Dermis microvascular lymphatic vessel endothelial cell (primary cell): Measurements from ENCODE around the gene WDSUB1. TPM values are rescaled to one million over a fixed set of nuclear protein-coding genes. Genes with fewer than 3 reads are reported as not detected.

Source experiments
- DNase-seq, 2 donors: peaks; one replicate each; pipeline versions ENCODE4 v3.0.0 to v3.0.0-alpha.2; 2010; ENCODE audit warnings: low read depth in 2 of 2
- total RNA-seq: library from RNA; depleted of rRNA; stranded (reverse); fragments of >200 nt; gene quantifications from 2 replicates; pipeline ENCODE4 v1.2.1, GENCODE V29; 2014

WDSUB1 gene, protein sequence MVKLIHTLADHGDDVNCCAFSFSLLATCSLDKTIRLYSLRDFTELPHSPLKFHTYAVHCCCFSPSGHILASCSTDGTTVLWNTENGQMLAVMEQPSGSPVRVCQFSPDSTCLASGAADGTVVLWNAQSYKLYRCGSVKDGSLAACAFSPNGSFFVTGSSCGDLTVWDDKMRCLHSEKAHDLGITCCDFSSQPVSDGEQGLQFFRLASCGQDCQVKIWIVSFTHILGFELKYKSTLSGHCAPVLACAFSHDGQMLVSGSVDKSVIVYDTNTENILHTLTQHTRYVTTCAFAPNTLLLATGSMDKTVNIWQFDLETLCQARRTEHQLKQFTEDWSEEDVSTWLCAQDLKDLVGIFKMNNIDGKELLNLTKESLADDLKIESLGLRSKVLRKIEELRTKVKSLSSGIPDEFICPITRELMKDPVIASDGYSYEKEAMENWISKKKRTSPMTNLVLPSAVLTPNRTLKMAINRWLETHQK
- total RNA-seq: 3.7 and 7.1 TPM in 2 replicates

DNA sequence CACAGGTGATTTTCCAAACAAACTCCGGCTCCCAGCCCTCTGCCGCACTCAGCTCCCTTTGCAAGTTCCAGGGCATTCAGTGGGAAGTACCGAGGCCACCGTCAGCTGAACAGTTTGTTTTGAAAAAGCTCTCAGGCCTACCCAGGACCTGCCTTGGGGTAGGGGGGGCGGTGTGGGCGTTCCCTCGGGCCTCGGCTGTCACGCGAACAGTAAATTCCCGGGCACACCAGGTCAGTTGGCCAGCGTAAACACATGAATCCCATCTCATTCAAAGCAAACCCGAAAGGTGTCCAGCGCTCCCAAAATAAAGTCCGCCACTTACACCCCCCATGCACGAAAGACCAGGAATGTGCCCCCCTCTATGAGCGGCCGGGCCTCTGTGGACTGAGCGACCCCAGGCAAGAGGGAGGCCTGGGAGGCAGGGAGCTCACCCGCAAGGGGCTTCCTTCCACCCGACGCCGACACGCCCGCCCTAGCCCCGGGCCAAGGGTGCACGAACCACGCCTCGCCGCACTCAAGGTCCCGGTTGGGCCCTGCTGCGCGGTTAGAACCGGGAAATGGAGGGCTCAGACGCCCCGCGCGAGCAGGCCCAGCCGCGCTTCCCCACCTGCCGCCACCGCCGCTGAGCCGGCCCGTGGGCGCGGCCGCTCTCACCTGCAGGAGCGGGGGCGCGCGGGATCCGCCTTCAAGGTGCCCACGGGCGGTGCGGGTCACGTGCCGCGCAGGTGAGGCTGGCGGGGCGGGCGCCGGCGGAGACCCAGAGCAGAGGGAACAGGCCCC, at the start of gene WDSUB1:
TSS of gene WDSUB1 (minus strand) at position 775 of the 780 bp plus-strand sequence. CDS start 3,634 bp downstream, outside the sequence.
- DNase-seq: peak; percentile 54 to 87

DNA sequence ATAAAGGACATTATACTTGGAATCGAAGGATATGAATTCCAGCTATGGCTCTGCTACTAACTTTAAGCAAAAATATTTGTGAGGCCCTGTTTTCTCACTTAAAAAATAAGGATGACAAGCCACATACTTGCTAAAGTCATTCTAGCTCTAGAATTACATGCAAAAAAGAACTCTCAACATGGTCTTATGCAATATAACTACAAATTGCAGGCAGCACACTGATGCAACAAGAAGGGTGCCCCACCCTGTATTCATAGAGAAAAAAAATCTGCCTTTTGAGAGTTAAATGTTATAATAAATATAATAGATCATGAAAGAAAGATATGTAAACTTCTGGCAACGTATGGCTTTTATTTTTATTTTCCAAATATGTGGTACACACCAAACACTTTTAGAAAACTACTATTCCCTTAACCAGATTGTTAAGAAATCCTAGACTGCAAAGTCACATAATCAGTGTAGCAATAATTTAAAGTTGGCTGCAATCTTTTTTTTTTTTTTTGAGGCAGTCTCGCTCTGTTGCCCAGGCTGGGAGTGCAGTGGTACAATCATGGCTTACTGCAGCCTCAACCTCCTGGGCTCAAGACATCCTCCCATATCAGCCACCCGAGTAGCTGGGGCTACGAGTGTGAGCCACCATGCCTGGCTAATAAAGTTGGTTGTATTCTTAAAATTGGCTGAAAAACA, 40.2 kb upstream of the WDSUB1 start:
- DNase-seq: no peak

- no peak for DNase-seq
These were observed 35.9 kb upstream of the WDSUB1 start for GRCh38 chr2:159322419-159322818.

DNA sequence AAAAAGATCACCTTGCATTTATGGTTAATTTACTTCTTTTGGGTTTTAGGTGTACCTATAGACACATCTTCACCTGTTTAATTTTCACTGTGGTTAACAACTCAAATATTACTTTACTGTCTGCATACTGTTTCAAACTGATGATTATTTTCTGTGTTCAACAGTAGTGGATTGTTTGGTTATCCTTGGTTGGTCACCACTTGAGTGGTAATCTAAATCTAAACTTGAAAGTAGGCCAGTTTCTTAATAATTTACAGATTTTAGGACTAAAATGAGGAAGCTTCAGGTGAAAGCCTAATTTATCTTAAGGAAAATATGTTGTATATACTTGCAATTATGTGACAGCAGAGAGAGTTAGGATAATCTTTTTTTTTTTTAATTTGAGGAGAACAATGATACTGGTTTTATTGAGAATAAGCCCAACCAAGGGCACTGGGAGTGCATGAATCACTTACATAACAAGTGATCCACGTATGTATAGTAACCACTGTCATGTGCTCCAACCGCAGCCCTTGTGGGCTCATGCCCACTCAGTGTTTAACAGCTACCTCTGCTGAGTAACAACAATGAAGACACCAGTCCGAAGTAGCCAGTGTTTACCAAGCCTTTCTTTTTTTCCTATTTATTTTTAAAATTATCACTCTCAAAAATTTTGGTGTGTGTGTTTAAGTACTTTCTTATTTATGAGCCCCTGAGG, 31.0 kb upstream of the WDSUB1 start:
- DNase-seq: no peak

GRCh38 chr2:159307942-159308341, 21.4 kb upstream of the WDSUB1 start:
- no peak for DNase-seq

GRCh38 chr2:159300586-159300985, 14.1 kb upstream of the WDSUB1 start:
- DNase-seq: no peak

DNA sequence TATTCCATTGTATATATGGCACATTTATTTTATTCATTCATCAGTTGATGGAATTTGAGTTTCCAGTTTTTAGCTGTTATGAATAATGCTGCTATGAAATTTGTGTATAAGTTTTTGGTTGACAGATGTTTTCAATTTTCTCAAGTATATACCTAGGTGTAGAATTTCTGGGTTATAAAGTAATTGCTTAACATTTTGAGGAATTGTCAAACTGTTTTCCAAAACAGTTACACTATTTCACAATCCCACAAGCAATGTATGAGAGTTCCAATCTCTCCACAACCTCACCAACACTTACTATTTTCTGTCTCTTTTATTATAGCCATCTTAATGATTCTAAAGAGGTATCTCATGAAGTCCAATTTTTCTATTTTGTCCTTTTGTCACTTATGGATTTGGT, 12.5 kb upstream of the WDSUB1 start:
- DNase-seq: no peak

DNA sequence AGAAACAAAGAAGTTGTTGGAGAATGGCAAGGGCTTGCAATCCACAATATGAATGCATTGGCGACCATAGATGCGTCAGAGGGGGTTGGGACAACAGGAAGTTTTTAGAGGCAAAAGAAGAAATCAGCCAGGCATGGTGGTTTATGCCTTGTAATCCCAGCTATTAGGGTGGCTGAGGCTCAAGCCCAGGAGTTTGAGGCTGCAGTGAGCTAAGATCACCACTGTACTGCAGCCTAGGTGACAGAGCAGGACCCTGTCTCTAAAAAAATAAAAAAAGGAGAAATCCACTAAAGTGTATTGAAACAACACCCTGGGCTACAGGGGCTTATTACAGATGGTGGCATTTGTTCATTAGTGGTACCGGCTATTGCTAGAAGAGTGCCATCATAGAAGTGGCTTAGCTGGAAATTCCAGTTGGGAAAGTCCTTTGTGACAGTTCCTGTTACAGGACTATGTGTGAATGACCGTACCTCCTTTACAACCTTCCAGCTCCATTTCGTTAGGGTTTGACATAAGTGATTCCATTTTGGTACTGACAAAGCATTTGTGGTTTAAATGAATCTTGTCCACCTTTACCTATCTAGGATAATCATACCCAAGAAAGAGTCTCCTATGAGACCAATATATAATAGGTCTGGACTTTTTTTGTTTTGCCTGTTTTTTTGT, 10.7 kb upstream of the WDSUB1 start:
- DNase-seq: no peak

DNA sequence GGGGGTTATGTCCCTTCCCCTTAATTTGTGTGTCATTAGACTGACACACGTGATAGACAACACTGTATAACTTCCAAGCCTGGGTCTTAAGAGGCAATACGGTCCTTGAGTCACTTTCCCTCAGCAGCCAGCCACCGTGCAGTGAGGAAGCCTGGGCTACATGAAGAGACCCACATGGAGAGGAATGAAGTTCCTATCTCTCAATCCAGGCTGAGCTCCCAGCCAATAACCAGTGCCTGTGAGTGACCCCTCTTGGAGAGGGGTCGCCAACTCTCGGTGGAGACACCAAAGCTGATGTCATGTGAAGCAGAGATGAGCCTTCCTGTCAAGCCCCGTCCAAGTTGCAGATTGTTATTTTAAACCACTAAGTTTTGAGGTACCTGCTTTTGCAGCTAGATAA, 5.7 kb upstream of the WDSUB1 start:
- no peak for DNase-seq

DNA sequence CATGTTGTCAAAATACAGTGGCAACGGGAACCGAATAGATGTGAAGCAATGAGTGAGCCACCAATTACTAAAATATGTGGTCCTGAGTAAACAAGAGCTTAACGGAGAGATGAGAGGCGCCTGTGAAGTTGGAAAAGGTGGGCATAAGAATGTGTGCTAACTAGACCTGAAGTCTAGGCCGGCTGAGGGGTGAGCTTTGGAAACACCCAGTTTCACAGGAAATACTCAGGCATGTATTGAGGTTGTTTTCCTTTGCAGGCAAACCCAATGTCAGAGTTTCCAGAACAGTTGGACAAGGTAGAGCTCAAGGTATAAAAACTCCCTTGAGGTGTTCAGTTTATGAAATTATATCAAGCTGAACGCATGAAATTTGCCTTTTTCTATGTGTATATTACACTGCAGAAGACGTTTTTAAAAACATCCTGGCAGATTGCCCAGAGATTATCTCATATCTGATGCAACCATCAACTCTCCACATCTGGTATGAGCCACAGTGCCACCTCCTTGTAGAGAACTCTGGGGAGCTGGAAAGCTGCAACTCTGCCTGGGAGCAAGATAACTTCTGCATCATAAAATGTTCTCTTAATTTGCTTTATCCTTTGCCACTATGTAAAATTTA, 3.9 kb upstream of the WDSUB1 start:
- DNase-seq: peak in 1 of 2 donors; percentile 54

DNA sequence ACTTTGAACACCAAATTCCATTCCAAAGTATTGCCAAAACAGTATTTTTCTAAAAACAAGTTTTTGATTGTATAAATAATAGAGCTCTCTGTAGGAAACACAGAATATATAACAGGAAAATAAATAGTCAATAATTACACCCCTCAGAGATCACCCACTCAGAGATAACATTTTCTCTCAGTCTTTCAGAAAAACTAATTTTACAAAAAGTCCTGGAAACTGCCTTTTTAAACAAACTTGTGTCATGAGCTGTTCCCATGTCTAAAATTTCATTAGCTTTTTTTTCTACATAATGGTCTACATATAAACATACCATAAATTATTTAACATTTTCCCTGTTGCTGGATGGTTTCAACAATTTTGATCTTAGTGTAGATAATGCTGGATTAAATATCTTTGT, 1.2 kb upstream of the WDSUB1 start:
- DNase-seq: no peak

- DNase-seq: peak; percentile 81 to 95
These were observed 372 bp upstream of the WDSUB1 start for GRCh38 chr2:159286709-159287441.

- DNase-seq: no peak
These were observed 1.1 kb downstream of the WDSUB1 start for GRCh38 chr2:159285433-159285832.

- no peak for DNase-seq
These were observed 3.0 kb downstream of the WDSUB1 start for GRCh38 chr2:159283529-159283928.

DNA sequence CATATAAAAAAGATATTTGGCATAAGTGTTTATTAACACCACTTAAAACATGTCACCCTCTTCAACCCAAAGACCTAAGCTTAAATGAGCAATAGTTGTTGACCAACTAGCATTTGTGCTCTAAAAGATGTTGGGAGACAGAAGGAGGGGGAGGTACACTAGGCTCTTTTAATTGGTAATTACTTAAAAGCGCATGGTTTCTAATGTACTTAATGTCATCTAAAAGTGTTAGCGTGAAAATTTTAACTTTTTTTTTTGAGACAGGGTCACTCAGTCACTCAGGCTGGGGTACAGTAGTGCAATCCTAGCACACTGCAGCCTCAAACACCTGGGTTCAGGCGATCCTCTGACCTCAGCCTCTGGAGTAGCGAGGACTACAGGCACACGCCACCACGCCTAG, 5.5 kb downstream of the WDSUB1 start:
- no peak for DNase-seq

DNA sequence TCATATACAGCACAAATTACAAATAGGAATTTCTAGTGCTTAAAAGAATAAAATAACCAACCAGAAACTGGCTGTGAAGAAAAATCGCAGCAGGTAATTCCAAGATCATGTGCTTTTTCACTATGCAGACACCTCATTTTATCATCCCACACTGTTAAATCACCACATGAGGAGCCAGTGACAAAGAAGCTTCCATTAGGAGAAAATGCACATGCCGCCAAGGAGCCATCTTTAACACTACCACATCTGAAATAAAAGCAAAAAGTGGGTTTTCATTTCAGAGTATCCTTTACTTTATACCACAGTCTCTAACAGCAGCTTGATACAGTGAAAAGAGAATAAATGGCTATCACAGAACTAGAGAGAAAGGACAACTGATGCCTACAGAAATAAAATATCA, 6.8 kb downstream of the WDSUB1 start:
- DNase-seq: no peak

DNA sequence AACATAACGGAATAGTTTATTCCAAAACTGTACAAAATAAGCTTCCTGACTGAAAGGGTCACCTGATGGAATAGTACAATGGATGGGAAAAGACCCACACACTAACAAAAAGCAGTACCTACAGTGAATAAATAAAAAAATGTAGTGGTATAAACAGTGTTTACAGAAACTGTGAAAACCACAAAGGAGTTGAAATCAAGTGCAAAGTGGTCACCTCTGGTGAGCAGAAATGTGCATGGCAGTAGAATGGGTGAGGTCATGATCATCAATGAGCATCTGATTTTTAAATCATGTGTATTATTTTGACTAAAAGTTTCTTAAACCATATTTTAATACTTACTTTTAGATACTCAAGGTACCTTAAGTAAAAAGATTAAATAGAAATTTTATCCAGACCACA, 11.4 kb downstream of the WDSUB1 start:
- DNase-seq: no peak

GRCh38 chr2:159272156-159272555, 14.3 kb downstream of the WDSUB1 start:
- DNase-seq: no peak

DNA sequence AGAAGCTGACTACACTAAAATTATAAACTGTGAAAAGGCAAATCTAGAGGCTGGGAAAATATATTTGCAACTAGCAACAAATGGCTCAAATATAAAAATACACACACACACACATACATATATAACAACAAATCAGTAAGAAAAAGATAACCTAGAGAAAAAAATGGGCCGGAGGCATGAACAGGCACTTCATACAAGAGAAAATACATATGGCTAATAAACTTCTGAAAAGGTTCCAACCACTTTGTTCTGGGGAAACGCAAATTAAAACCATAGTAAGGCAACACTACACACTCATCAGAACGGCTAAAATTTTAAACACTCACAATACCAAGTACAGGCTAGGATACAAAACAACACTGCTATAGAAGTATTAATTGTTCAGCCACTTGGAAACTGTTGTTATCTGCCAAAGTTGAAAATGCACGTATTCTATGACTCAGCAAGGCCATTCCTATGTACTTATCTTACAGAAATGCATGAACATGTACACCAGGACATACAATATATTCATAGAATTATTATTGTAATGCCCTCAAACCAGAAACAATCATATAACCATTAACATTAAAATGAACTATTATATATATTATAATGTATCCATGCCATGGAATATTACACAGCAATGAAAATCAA, 15.6 kb downstream of the WDSUB1 start:
- no peak for DNase-seq
